ENCODE measurements around the gene MYO10.

MYO10 gene

GRCh38 chr5:16612007-16612406, 324.1 kb downstream of the MYO10 start:
- Mint-ChIP-seq H3K27ac (peak overlapping the region; percentile 45), H3K9me3 (no peaks in the 10 kb centered on the region), H3K4me1 (peaks cover 58% of the 10 kb centered on the region), H3K4me3 (no peak overlapping the region), H3K36me3 (ENCODE audit: low read depth) (peaks cover 24% of the 10 kb centered on the region), H3K27me3 (no peaks in the 10 kb centered on the region)
- peak; percentile 45 for ATAC-seq
- no peak for DNase-seq

Data from activated naive CD8-positive, alpha-beta T cell treated with anti-CD3 and anti-CD28 coated beads, Interleukin-2, amount 50 U/mL, for 24 hours (primary cell).